Heart right ventricle (tissue), 16 donors: ENCODE data around the gene EDIL3. TPM values are rescaled to one million over a fixed set of nuclear protein-coding genes. Genes with fewer than 3 reads are reported as not detected.

Experiments
- ATAC-seq, 8 donors: fragments of 200-7000 bp; cut with Tn5 transposase; one replicate each; pipeline ENCODE4 v1.9.1; 2020; ENCODE audit warnings: mild to moderate bottlenecking in 8 of 8, moderate library complexity in 8 of 8, moderate number of reproducible peaks in 1 of 8
- DNase-seq, 2 donors: peaks; one replicate each; pipeline ENCODE4 v3.0.0-alpha.2; 2020
- H3K27ac ChIP-seq, 10 donors: fragments of 200-600 bp; sonication (generic) in 2 of 10; one replicate each; pipeline versions ENCODE4 v1.5.0 to v1.8.0; 2020 to 2022; ENCODE audit warnings: mild to moderate bottlenecking in 3 of 10
- H3K27me3 ChIP-seq, 7 donors: fragments of 200-600 bp; one replicate each; pipeline ENCODE4 v1.8.0; 2021 to 2022; ENCODE audit warnings: mild to moderate bottlenecking in 2 of 7
- H3K36me3 ChIP-seq, 9 donors: fragments of 200-600 bp; sonication (generic) in 1 of 9; one replicate each; pipeline versions ENCODE4 v1.5.0 to v1.8.0; 2020 to 2022; ENCODE audit warnings: mild to moderate bottlenecking in 2 of 9
- H3K4me1 ChIP-seq, 9 donors: fragments of 200-600 bp; sonication (generic) in 1 of 9; one replicate each; pipeline versions ENCODE4 v1.5.0 to v1.8.0; 2020 to 2022; ENCODE audit warnings: mild to moderate bottlenecking in 4 of 9
- H3K4me3 ChIP-seq, 10 donors: fragments of 200-600 bp; sonication (generic) in 2 of 10; one replicate each; pipeline versions ENCODE4 v1.5.0 to v1.8.0; 2020 to 2022; ENCODE audit warnings: mild to moderate bottlenecking in 7 of 10, moderate library complexity in 2 of 10
- H3K9me3 ChIP-seq, 11 donors: fragments of 200-600 bp in 10 of 11; sonication (generic) in 2 of 11; one replicate each; pipeline versions ENCODE4 v1.5.0 to v1.8.0; 2013 to 2022; ENCODE audit warnings: mild to moderate bottlenecking in 2 of 11, control low read depth in 1 of 11, moderate library complexity in 1 of 11
- WGBS, 2 donors: extraction: QIAGEN DNeasy Blood & Tissue Kit; methylation state at CpG; one replicate each; pipeline ENCODE4 v1.1.7; 2013; ENCODE audit warnings: inconsistent platforms in 1 of 2; 5-methylcytosine and 5-hydroxymethylcytosine counted together
- intact Hi-C, 10 donors: fragments of 100-400 bp; cut with DNase I; formaldehyde crosslinking; loops; one replicate each; pipeline versions ENCODE4 v1.11.1 to v1.14.2; 2022
- polyA plus RNA-seq, 2 donors: library from polyadenylated mRNA; stranded (reverse); fragments of 200-250 nt; gene quantifications; one replicate each; pipeline ENCODE4 v1.2.3, GENCODE V29; 2013
- total RNA-seq, 10 donors: library from RNA; stranded (reverse); fragmentation: NEBNext Ultra II Directional in 3 of 10; extraction: Animal tissue kit (Norgen Biotek cat#: 25700) in 3 of 10; gene quantifications; one replicate each; pipeline versions ENCODE4 v1.2.1 to v1.2.4, GENCODE V29; 2021 to 2023
- TF ChIP-seq, protein P1 (sequence below), 9 donors: fragments of 200-600 bp; sonication (generic) in 2 of 9; IDR thresholded peaks; one replicate each; pipeline versions ENCODE4 v1.5.0 to v1.8.0; 2021 to 2022; ENCODE audit warnings: antibody characterized with exemption in 9 of 9, mild to moderate bottlenecking in 5 of 9, moderate library complexity in 1 of 9
- donor health status: Arrhythmogenic right ventricular cardiomyopathy.
- donor health status: ischemic (EF 13 %, LVEDD 7.1; RV severe dilation, severe dysfunction).
- donor health status: healthy with polysubstance abuse.
- donor health status: DM: no; HTN: yes; CAD: no.
- donor health status: DM: no; HTN: no; CAD: no.
- donor health status: ischemic (EF 25% LVEDD 6.9; RV normal size, moderate dysfunction).
- donor health status: ischemic (EF 25% LVEDD 5.7; RV mildly dilated, moderate dysfunction).
- donor health status: healthy.
- donor health status: DM: yes; HTN: yes; CAD: no.
- donor health status: Ischemic cardiomyopathy.
- donor health status: ischemic (EF 35%, LVEDD 5.7; RV mildly dilated, moderate dysfunction).
- donor health status: nonischemic (EF 11% LVEDD 7.7; RV severe dilation, severe dysfunction).
- donor health status: DM: yes; HTN: yes; CAD: no.
- donor health status: PGD.
- donor health status: ischemic (EF 29% LVEDD 5.4; RV normal size, mild dysfunction).
- donor health status: nonischemic (EF 23%, LVEDD 6.1; RV moderate dilation, normal function).

The EDIL3 gene
- total and polyA plus RNA-seq, 12 donors = 1.6 to 10.0 (median 3.9) TPM

DNA sequence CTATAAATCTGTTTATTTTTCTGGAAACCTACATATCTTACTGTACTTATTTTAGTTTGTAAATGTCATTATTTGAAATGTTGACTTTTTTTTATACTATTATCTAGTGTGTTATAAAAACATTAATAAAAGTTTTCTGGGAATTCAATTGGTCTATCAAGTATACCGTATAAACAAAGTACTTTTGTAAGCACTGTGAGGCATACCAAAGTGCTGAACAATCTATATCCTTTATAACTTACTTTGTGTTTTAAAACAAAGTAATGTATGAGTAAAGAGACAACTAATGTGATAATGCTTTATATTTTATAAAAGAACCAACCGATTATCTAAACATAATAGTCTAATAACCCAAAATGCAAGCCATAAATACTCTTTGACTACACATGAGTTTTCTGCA lies 23.1 kb downstream of the EDIL3 start:
- intact Hi-C loops = no loop called here
- no peak overlapping the region for H3K27ac ChIP-seq
- DNase-seq = no peak
- no peak for ATAC-seq
- no peak overlapping the region for H3K4me3 ChIP-seq
- no peaks in the 10 kb centered on the region for H3K27me3 ChIP-seq
- no peaks in the 10 kb centered on the region for H3K4me1 ChIP-seq
- no peaks in the 10 kb centered on the region for H3K9me3 ChIP-seq
- no peaks in the 10 kb centered on the region for H3K36me3 ChIP-seq
- 85% methylated on average over 2 of the region's 2 CpGs for WGBS, 2 donors
- TF ChIP-seq, protein P1, sequence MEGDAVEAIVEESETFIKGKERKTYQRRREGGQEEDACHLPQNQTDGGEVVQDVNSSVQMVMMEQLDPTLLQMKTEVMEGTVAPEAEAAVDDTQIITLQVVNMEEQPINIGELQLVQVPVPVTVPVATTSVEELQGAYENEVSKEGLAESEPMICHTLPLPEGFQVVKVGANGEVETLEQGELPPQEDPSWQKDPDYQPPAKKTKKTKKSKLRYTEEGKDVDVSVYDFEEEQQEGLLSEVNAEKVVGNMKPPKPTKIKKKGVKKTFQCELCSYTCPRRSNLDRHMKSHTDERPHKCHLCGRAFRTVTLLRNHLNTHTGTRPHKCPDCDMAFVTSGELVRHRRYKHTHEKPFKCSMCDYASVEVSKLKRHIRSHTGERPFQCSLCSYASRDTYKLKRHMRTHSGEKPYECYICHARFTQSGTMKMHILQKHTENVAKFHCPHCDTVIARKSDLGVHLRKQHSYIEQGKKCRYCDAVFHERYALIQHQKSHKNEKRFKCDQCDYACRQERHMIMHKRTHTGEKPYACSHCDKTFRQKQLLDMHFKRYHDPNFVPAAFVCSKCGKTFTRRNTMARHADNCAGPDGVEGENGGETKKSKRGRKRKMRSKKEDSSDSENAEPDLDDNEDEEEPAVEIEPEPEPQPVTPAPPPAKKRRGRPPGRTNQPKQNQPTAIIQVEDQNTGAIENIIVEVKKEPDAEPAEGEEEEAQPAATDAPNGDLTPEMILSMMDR (IDR thresholded peaks at IDR 0.05) = no peak

DNA sequence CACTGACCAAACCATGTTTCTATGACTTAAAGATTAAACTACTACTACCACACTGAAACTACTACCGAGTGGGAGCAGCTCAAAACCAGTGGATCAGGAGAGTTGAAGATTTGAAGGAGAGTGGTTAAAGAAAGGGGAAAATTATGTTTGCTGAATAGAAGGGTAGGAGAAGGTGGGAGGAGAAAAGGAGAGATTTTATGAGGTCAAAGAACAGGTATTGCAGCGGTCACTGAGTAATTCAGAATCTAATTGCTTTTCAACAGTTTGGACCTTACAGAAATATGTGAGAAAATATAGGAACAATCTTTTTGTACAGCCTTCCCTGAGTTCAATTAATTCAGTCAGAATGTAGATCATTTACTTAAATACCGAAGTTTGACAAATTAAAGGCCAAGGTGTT lies 24.6 kb downstream of the EDIL3 start:
- H3K27ac ChIP-seq = no peak overlapping the region
- H3K4me3 ChIP-seq = no peak overlapping the region
- H3K9me3 ChIP-seq = no peaks in the 10 kb centered on the region
- no peak for DNase-seq
- intact Hi-C loops = no loop called here
- TF ChIP-seq, protein P1 (IDR thresholded peaks at IDR 0.05) = no peak
- no peaks in the 10 kb centered on the region for H3K27me3 ChIP-seq
- no peaks in the 10 kb centered on the region for H3K4me1 ChIP-seq
- H3K36me3 ChIP-seq = no peaks in the 10 kb centered on the region
- no peak for ATAC-seq
- 89 to 91% methylated on average over 3 of the region's 3 CpGs for WGBS, 2 donors

- no peak overlapping the region for H3K27ac ChIP-seq
- H3K4me1 ChIP-seq = no peaks in the 10 kb centered on the region
- ATAC-seq = no peak
- no peaks in the 10 kb centered on the region for H3K27me3 ChIP-seq
- H3K36me3 ChIP-seq = no peaks in the 10 kb centered on the region
- H3K4me3 ChIP-seq = no peak overlapping the region
- DNase-seq = no peak
- intact Hi-C loops = no loop called here
- 88 to 89% methylated on average over 4 of the region's 4 CpGs for WGBS, 2 donors
- no peaks in the 10 kb centered on the region for H3K9me3 ChIP-seq
- TF ChIP-seq, protein P1 (IDR thresholded peaks at IDR 0.05) = no peak
These were observed 30.6 kb downstream of the EDIL3 start for GRCh38 chr5:84354101-84354500.

- ATAC-seq (no peak), DNase-seq (no peak)
- Histone ChIP-seq H3K4me3 (no peak overlapping the region), H3K27me3 (no peaks in the 10 kb centered on the region), H3K36me3 (no peaks in the 10 kb centered on the region), H3K9me3 (no peaks in the 10 kb centered on the region), H3K4me1 (no peaks in the 10 kb centered on the region), H3K27ac (no peak overlapping the region)
- 81 to 89% methylated on average over 1 of the region's 1 CpG for WGBS, 2 donors
- intact Hi-C loops = no loop called here
- TF ChIP-seq, protein P1 (IDR thresholded peaks at IDR 0.05) = no peak
These were observed 39.9 kb downstream of the EDIL3 start for GRCh38 chr5:84344788-84345187.

GRCh38 chr5:84343171-84343570 lies 41.5 kb downstream of the EDIL3 start:
- no peaks in the 10 kb centered on the region for H3K9me3 ChIP-seq
- no peak overlapping the region for H3K27ac ChIP-seq
- no peak overlapping the region for H3K4me3 ChIP-seq
- no peaks in the 10 kb centered on the region for H3K4me1 ChIP-seq
- TF ChIP-seq, protein P1 (IDR thresholded peaks at IDR 0.05) = no peak
- DNase-seq (no peak), ATAC-seq (no peak)
- H3K36me3 ChIP-seq = no peaks in the 10 kb centered on the region
- intact Hi-C loops = no loop called here
- H3K27me3 ChIP-seq = no peaks in the 10 kb centered on the region
